ENCODE data around the gene UNKL. TPM values are rescaled to one million over a fixed set of nuclear protein-coding genes. Genes with fewer than 3 reads are reported as not detected.
A peak's percentile ranks its signal among the peaks of the same experiment; 100 is the strongest.

The UNKL gene
- total RNA-seq, 2 donors from 2014 or later = 46.4 to 48.3 TPM

- Mint-ChIP-seq H3K9me3 (no peaks in the 10 kb centered on the region), H3K27ac (no peak overlapping the region), H3K4me3 (no peak overlapping the region), H3K4me1 (no peaks in the 10 kb centered on the region), H3K36me3 (ENCODE audit: low read depth) (no peaks in the 10 kb centered on the region), H3K27me3 (ENCODE audit: insufficient read depth) (peaks cover 29% of the 10 kb centered on the region)
- Histone ChIP-seq H3K4me3 (ENCODE audit: low read length) (no peak overlapping the region), H3K4me1 (ENCODE audit: control insufficient read depth, insufficient read depth, low read length) (no peaks in the 10 kb centered on the region), H3K27ac (ENCODE audit: low read depth, low read length) (no peak overlapping the region), H3K9me3 (ENCODE audit: control insufficient read depth, low read length) (no peaks in the 10 kb centered on the region), H3K36me3 (ENCODE audit: control insufficient read depth, insufficient read depth, low read length) (no peaks in the 10 kb centered on the region), H3K27me3 (ENCODE audit: control insufficient read depth, insufficient read depth, low read length, poor library complexity, severe bottlenecking) (peaks cover 47% of the 10 kb centered on the region), H3K9ac (ENCODE audit: extremely low read depth, low read length, poor library complexity, severe bottlenecking) (no peak overlapping the region)
- 73 to 75% methylated on average over 17 to 31 of the region's 31 CpGs for WGBS, 2 experiments (ENCODE audit: insufficient coverage in 1 of 2, insufficient read length in 1 of 2)
- no peak for TF ChIP-seq CTCF (conservative IDR thresholded peaks at IDR 0.05)
- DNase-seq = no peak
Observed at GRCh38 chr16:1338855-1339675, 75.4 kb downstream of the UNKL start.

- no peaks in the 10 kb centered on the region for H3K36me3 ChIP-seq (ENCODE audit: control insufficient read depth, insufficient read depth, low read length)
- no peaks in the 10 kb centered on the region for H3K36me3 Mint-ChIP-seq (ENCODE audit: low read depth)
- no peak overlapping the region for H3K4me3 ChIP-seq (ENCODE audit: low read length)
- H3K9me3 Mint-ChIP-seq = no peaks in the 10 kb centered on the region
- H3K4me1 ChIP-seq (ENCODE audit: control insufficient read depth, insufficient read depth, low read length) = no peaks in the 10 kb centered on the region
- peak; percentile 71 for TF ChIP-seq CTCF (conservative IDR thresholded peaks at IDR 0.05)
- no peak overlapping the region for H3K4me3 Mint-ChIP-seq
- no peaks in the 10 kb centered on the region for H3K4me1 Mint-ChIP-seq
- H3K27me3 Mint-ChIP-seq (ENCODE audit: insufficient read depth) = peaks cover 29% of the 10 kb centered on the region
- DNase-seq = peak; percentile 81
- no peak overlapping the region for H3K9ac ChIP-seq (ENCODE audit: extremely low read depth, low read length, poor library complexity, severe bottlenecking)
- H3K27me3 ChIP-seq (ENCODE audit: control insufficient read depth, insufficient read depth, low read length, poor library complexity, severe bottlenecking) = peaks cover 47% of the 10 kb centered on the region
- no peak overlapping the region for H3K27ac Mint-ChIP-seq
- H3K27ac ChIP-seq (ENCODE audit: low read depth, low read length) = no peak overlapping the region
- WGBS, 2 experiments (ENCODE audit: insufficient coverage in 1 of 2, insufficient read length in 1 of 2) = 60 to 78% methylated on average over 7 to 26 of the region's 30 CpGs
- no peaks in the 10 kb centered on the region for H3K9me3 ChIP-seq (ENCODE audit: control insufficient read depth, low read length)
Observed at GRCh38 chr16:1338119-1338730, 76.3 kb downstream of the UNKL start.

GRCh38 chr16:1337486-1337885, 77.0 kb downstream of the UNKL start:
- H3K9ac ChIP-seq (ENCODE audit: extremely low read depth, low read length, poor library complexity, severe bottlenecking) = no peak overlapping the region
- no peaks in the 10 kb centered on the region for H3K9me3 Mint-ChIP-seq
- no peaks in the 10 kb centered on the region for H3K9me3 ChIP-seq (ENCODE audit: control insufficient read depth, low read length)
- no peak overlapping the region for H3K27ac ChIP-seq (ENCODE audit: low read depth, low read length)
- 56 to 82% methylated on average over 4 to 9 of the region's 9 CpGs for WGBS, 2 experiments (ENCODE audit: insufficient coverage in 1 of 2, insufficient read length in 1 of 2)
- DNase-seq = peak; percentile 72
- TF ChIP-seq CTCF (conservative IDR thresholded peaks at IDR 0.05) = no peak
- no peaks in the 10 kb centered on the region for H3K36me3 Mint-ChIP-seq (ENCODE audit: low read depth)
- peaks cover 2% of the 10 kb centered on the region for H3K4me1 Mint-ChIP-seq
- H3K4me3 Mint-ChIP-seq = no peak overlapping the region
- H3K27me3 Mint-ChIP-seq (ENCODE audit: insufficient read depth) = peaks cover 33% of the 10 kb centered on the region
- peaks cover 6% of the 10 kb centered on the region for H3K4me1 ChIP-seq (ENCODE audit: control insufficient read depth, insufficient read depth, low read length)
- H3K4me3 ChIP-seq (ENCODE audit: low read length) = no peak overlapping the region
- H3K36me3 ChIP-seq (ENCODE audit: control insufficient read depth, insufficient read depth, low read length) = no peaks in the 10 kb centered on the region
- no peak overlapping the region for H3K27ac Mint-ChIP-seq
- peaks cover 52% of the 10 kb centered on the region for H3K27me3 ChIP-seq (ENCODE audit: control insufficient read depth, insufficient read depth, low read length, poor library complexity, severe bottlenecking)

Data from endodermal cell (in vitro differentiated cells).